ENCODE measurements around the gene GDF10.

The GDF10 gene

DNA sequence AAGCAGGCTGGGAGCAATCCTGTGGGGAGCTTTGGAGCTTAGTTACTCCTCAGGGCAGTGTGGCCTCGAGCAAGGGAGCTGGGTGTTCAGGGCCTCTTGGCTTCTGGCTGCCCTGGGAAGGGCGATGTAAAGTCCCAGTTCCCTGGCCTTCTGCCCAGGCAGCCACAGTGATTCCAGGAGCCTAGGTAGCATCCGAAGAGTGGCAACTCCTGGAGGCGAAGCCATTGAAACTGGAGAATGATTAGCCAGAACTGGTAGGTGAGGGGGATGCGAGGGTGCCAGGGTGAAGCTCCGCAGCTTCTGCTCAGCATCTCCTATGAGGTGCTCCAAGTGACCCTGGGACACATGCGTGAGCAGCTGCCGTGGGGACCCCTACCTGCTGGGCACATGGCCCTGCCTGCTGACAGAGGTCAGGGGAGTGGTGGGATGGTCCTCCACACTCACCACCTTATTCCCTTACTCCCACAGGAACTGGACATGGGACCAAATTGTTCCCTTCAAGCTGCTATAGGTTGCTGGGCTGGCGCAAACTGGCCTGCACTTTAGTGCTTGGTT is 14.5 kb downstream of the GDF10 start:
- DNase-seq (ENCODE audit: low read depth), result no peak

DNA sequence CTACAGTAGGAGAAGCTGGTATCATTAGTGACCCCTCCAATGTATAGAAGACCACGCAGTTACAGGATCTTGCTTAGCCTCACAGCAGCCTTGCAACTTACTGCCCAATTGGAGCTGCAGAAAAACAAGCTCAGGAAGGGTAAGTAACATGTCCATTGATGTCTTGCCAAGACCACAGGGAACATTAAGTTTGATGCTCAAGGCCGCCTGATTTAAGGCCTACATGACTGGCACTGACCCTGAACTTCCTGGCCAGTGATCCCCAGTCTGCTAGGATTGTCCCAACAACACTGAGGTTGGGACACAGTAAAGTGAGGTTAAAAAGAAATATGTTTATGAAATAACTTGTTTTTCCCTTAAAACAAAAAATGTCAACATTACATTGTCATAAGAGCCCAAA is 15.4 kb downstream of the GDF10 start:
- DNase-seq (ENCODE audit: low read depth), result no peak

DNA sequence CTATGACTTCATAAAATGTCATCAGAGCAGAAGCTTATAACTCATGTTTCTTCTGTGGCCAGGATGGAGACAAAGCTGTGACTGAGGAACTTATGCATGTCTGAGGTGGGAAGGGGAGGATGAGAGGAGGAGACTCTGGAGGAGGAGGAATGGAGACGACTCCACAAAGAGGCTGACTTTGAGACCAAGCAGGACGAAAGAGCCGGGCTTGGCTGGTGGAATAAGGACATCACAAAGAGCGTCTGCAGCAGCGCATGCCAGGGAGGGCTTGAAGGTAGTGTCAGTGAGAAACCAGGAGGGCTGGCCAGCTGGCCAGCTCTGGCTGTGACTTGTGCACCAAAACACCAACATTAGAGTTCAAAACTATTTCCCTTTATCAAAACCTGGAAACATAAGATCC is 16.1 kb downstream of the GDF10 start:
- no peak for DNase-seq (ENCODE audit: low read depth)

DNA sequence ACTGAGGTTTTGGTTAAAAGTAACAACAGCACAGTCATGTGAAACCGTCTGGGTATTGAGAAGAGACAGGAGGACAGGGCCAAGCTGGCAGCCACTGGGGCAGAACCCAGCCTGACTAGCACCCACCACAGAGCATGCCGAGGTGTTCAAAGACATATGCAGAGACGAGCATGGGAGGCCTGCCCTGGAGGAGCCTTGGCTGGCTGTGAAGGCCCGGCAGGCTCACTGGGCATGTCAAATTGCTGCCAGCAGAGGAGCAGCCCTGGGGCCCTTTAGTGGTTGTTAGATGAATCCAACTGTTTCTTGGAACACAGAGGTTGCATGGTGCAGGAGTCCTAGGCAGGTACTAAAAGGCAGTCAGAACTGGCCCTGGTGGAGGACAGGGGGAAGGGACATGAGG is 17.3 kb downstream of the GDF10 start:
- no peak for DNase-seq (ENCODE audit: low read depth)

DNA sequence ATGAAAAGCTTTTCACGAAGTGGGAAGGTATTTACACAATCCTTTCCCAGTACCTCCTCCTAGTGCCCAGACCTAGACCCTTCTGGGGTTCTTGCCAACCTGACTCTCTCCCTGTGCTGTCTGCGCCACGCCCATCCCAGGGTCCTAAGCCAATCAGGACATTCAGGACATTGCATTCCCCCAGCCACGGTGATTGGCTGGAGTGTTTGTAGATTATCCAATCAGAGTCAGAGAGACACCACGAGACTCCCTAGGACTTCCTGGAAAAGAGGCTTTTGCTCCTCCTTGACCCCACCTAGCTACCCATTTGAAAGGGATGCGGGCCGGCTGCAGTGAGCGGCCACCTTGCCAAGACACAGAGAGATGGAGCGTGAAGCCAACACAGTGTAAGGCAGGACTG is 18.7 kb downstream of the GDF10 start:
- no peak for DNase-seq (ENCODE audit: low read depth)

DNA sequence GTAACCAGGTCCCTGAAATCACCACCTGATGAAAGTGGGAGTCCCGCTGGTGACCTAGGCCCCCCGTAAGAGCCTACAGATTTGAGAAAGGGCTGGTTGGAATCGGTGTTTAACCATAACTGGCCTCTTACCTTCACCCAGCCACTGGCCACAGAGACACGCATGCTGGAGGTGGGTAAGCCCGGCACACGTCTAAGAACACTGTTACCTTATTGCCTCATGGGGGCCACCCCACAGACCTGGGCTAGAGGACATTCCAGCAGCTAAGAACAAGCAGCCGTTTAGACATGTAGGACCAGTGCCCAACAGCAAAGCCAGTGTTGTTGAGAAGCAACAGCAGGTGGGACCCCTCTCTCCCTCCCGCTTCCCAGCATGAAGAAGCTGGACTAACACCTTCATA is 19.8 kb downstream of the GDF10 start:
- DNase-seq (ENCODE audit: low read depth), result no peak

DNA sequence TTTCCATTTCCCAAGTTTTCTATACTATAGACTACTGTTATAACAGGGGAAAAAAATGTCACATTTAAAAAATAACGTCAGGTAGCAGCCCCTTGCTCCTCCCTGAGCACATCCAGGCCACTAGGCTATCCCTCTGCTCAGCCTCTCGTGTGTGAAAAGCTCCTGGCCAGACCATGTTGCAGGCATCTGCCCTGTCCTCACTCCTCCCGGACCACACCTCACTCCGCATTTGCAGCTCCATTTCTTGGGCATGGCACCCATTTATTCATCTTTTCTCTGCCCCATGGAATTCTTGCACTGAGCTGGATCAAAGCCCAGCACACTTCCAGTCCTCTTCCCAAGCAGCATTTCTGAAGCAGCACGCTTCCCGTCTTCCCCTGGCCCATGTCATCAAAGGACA is 20.8 kb downstream of the GDF10 start:
- DNase-seq (ENCODE audit: low read depth), result no peak

DNA sequence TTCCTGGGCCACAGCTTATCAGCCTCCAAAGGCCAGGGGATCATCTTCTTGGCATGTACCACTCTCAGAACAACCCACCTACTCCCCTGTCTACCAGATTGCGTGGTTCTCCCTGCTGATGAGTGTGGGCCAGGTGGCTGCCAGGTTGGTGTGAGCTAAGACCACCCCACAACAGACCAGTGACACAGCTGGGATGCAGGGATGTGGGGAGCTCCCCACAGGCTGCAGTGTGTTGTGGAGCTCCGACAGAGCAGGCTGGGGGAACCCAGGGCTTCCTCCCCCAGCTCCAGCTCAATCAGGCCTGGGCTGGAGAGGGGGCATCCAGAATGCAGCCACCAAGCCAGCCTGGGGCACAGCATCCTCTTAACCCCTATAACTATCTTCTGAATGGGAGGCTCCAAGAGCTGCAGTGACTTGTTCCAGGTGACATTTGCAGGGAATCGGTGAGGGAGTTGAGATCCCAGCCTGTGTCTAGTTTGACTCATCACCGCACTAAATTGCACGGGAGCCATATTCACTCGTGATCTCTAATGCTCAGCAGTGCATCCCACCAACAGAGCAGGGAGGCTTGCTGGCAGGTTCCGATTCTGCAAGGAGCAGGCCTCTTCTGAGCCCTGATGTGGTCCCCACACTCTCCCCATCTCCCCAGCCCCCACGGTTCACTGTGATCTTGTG is 21.7 kb downstream of the GDF10 start:
- DNase-seq (ENCODE audit: low read depth), result no peak

DNA sequence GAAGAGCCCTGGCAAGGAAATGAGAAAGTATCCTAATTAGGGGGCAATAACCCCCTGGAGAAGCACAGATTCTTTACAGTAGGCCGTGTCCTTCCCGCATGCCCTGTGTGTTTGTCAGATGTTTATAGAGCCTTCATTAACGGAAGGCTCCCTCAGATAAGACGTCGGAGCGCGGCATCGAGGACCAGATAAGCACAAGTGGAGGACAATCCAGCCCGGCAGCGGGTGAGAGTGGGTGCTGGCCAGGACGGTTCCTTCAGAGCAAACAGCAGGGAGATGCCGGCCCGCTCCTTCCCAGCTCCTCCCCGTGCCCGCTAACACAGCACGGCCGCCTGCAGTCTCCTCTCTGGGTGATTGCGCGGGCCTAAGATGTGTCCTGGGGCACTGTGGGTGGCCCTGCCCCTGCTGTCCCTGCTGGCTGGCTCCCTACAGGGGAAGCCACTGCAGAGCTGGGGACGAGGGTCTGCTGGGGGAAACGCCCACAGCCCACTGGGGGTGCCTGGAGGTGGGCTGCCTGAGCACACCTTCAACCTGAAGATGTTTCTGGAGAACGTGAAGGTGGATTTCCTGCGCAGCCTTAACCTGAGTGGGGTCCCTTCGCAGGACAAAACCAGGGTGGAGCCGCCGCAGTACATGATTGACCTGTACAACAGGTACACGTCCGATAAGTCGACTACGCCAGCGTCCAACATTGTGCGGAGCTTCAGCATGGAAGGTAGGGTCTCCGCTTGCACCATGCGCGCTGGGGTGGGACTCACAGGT is 22.5 kb downstream of the GDF10 start, which contains the start of gene GDF2:
Gene GDF2, plus strand, starts transcription at position 155 of the 762 bp plus-strand sequence. Its CDS starts 215 bp downstream, at position 370.
- no peak for DNase-seq (ENCODE audit: low read depth)

DNA sequence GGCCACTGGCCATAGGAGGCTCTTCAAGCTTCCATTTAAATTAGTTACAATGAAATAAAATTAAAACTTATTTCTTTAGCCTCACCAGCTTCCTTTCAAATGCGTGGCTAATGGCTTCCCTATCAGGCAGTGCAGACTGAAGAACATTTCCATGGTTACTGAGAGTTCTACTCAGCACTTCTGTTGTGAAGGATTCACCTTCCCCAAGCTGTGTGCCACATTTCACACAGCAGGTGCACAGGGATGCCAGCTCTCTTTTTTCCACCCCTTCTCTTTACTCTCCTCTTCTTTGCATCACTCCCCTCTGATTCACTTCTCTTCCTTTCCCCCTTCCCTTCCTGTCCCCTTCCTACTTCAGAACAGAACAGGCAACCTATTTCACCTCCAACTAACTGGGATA is 23.1 kb downstream of the GDF10 start:
- DNase-seq (ENCODE audit: low read depth), result no peak

DNA sequence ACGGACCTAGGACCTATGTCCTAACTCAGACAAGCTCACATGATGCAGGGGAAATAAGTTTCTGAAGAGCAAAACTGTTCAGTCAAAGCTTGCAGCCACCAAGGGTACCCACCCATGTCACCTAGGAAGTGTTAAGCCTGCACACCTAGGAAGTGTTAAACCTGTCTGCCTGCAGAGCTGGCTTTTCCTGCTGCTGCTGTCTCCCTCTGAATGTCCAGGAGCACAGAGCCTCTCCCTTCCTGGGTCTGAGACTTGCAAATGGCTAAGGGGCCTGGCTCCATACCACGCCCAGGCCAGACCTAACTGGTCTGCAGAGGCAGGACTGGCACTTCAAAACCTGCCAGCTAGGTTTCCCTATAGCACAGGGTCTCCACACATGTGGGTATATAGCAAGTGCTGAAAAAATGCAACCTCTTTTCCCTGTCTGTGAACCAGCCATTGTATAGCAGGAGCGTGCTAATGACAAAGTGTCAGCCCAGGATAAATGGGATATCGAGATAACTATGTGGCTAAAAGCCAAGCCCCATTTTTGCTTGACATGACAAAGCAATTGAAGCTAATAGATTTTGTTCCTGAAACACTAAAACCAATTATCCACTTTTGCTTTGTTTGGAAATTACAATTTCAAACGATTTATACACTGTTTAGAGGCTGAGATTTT is 23.8 kb downstream of the GDF10 start:
- no peak for DNase-seq (ENCODE audit: low read depth)

DNA sequence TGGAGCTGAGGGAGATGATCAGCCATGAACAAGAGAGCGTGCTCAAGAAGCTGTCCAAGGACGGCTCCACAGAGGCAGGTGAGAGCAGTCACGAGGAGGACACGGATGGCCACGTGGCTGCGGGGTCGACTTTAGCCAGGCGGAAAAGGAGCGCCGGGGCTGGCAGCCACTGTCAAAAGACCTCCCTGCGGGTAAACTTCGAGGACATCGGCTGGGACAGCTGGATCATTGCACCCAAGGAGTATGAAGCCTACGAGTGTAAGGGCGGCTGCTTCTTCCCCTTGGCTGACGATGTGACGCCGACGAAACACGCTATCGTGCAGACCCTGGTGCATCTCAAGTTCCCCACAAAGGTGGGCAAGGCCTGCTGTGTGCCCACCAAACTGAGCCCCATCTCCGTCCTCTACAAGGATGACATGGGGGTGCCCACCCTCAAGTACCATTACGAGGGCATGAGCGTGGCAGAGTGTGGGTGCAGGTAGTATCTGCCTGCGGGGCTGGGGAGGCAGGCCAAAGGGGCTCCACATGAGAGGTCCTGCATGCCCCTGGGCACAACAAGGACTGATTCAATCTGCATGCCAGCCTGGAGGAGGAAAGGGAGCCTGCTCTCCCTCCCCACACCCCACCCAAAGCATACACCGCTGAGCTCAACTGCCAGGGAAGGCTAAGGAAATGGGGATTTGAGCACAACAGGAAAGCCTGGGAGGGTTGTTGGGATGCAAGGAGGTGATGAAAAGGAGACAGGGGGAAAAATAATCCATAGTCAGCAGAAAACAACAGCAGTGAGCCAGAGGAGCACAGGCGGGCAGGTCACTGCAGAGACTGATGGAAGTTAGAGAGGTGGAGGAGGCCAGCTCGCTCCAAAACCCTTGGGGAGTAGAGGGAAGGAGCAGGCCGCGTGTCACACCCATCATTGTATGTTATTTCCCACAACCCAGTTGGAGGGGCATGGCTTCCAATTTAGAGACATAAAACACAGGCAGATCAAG is 25.6 kb downstream of the GDF10 start:
- DNase-seq (ENCODE audit: low read depth), result no peak

DNA sequence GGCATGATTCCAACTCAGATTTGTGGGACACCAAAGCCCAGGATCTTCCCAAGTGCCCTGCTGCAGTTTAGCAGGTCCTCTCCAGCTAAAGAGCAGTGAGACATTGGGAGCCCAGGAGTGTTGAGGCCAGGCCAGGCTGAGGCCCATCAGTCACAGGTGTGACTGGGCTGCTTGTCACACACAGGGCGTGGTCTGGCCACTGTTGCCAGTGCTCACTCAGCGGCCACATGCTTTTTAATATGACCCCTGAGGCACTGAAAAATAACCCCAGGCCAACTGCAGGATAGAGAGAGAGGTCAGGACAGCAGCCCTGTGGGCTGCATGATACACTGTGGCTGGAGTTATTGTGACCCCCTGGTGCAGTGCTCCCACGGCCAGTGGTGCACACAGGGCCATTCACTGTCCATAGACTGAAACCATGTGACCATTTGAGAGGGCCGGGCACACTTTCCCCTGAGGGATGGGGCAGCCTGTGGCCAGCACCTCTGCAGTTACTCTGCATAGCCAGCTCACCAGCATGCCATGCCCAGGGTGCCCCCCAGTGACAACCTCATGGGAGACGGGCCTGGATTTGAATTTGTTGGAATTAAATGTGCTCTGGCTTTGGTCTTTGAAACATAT is 26.4 kb downstream of the GDF10 start:
- DNase-seq (ENCODE audit: low read depth), result no peak

DNA sequence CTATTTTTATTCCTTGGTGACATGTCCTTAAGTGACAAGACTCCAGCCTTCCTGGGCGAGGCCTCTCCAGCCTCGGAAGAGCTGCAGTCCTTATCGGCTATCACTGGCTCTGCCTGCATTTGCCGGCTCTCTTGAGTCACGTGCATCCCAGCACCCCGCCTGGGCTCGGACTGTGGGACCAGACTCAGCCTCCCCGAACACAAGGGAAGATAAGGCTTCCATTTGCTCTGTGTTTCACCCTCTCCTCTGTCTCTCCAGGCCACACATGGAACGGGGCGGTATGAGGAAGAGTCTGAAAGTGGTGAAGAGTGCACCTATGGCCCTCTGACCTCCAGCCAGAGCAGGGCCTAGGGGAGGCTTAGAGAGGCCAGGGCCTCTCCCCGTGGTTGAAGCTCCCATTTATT is 26.9 kb downstream of the GDF10 start:
- no peak for DNase-seq (ENCODE audit: low read depth)

DNA sequence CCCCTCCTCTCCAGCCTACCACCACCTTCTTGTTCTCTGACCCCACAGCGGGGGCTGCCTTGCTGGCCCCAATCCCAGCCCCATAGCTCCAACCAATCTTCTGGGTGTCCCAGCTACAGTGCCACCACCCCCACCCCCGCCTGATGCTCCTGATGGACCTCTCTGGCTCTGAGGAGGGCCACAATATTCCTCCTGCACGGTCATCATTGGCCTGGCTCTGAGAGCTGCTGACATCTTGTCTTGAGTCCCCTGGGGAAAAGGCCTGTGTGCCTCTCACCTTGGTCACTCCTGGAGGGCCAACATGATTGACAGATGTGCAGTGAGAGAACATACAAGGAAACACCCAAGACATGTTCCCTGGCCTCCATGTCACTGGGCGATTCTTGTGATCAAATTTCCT is 29.9 kb downstream of the GDF10 start:
- DNase-seq (ENCODE audit: low read depth), result no peak

DNA sequence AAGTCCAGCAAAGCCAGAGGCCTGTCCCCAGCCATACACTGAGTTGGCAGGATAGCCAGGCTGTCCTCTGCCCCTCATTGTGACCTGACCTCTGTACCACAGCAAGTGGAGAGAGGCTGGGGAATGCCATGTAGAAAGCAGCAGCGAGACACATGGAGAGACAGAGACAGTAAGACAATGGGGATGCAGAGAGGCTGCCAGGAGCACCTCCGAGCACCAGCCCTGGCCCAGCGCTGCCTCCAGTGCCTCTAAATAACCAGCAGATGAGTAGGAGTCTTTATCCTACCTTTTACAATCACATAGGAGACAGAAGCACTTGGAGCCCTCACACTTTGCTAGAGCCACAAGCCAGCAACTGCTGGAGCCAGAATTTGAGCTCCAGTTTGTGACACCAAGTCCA is 30.4 kb downstream of the GDF10 start:
- DNase-seq (ENCODE audit: low read depth), result no peak

DNA sequence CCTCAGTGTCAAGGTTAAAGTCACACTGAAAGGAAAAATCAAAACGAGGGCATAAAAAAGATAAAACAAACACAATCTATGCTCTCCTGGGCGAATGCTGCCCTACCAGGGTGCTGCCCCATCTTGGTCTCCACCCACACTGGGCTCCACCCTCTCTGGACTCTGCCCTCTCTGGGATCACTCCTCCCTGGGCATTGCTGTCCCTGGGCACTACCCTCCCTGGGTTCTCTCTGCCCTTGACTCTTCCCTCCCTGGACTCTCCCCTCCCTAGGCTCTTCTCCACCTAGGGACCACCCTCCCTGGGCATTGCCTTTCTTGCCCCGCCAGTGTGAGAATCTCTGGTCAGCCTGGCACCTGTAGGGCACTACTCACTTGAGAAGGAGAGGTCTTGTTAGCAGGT is 30.8 kb downstream of the GDF10 start:
- DNase-seq (ENCODE audit: low read depth), result no peak

DNA sequence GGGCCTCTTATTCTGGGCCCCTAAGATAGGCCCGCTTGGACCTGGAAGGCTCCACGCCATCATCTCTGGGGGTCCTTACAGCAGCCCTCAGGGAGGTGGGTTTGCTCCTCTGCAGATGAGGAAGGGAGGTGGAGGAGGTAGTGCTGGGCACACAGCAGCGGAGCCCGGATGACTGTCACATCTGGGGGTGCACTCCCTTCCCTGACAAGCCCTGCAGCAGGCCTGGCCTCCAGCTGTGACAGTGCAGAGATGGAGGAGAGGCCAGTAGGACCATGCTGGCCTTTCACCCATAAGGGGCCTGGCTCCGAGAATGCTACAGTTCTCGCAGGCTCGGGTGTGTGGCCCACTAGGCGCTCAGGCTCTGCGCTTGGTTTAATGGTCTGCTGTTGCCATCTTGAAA is 31.5 kb downstream of the GDF10 start:
- DNase-seq (ENCODE audit: low read depth), result no peak

DNA sequence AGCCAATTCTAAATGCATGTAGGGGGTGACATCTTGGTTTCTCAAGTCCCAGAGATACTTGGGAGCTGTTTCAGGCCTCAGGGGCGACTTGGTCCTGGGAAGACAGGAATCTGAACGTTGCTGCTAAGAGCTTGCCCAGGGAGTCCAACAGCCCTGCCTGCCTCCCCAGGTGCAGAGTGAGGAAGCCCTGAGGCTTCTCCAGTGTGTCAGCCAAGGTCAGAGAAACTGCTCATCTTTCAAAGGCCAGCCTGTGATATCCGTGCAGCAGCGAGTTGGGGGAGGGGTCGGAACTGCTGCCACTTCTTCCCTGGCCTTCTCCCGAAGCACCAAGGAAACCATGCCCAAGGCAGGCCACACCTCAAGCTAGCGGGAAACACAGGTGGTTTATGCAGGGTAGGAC is 32.0 kb downstream of the GDF10 start:
- no peak for DNase-seq (ENCODE audit: low read depth)

DNA sequence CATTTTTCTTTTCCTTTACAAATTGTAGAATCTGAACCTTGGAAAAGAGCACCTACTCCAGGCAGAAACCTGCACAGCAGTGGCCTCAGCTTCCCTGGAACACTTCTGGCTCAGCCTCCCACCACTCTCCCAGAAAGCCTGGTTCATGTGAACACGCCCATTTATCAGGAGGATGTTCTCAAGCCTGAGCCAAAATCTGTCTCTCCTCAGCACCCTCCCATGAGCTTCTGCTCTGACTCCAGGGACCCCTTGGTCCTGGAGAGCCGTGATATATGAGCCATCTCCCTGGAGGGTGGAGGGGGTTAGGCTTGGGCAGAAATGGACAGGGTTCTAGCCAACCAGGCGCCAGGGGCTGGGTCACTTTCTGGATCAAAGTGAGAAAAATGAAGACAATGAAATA is 32.4 kb downstream of the GDF10 start:
- no peak for DNase-seq (ENCODE audit: low read depth)

DNA sequence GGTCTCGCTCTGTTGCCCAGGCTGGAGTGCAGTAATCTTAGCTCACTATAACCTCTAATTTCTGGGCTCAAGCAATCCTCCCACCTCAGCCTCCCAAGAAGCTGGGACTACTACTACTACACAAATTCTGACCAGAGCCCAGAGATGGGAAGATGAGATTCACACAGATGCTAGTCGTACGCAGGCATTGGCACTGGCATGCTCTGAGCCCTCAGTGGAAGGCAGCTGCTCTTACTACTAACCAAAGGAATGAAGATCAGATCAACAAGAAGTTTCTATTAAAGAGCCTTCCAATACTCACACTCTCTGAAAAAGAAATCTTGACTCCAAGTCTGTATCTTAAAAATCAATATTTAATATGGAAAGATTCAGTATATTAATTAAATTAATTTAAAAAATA is 32.9 kb downstream of the GDF10 start:
- DNase-seq (ENCODE audit: low read depth), result no peak

Data from stimulated activated CD8-positive, alpha-beta memory T cell treated with anti-CD3 and anti-CD28 coated beads, Interleukin-7, amount 100 ng/mL, for 24 hours (primary cell).